ENCODE data around the gene MMP24OS.

GRCh38 chr20:35327074-35327976 is 49.4 kb upstream of the MMP24OS start:
- TF ChIP-seq FOXM1 (IDR thresholded peaks at IDR 0.05; ENCODE audit: borderline replicate concordance) (no peak), FOXA1 (IDR thresholded peaks at IDR 0.05) (no peak), SUZ12 (IDR thresholded peaks at IDR 0.05) (no peak)

Data from HEK293T (cell line).